ENCODE results near the gene RGS13.

The RGS13 gene, protein sequence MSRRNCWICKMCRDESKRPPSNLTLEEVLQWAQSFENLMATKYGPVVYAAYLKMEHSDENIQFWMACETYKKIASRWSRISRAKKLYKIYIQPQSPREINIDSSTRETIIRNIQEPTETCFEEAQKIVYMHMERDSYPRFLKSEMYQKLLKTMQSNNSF

DNA sequence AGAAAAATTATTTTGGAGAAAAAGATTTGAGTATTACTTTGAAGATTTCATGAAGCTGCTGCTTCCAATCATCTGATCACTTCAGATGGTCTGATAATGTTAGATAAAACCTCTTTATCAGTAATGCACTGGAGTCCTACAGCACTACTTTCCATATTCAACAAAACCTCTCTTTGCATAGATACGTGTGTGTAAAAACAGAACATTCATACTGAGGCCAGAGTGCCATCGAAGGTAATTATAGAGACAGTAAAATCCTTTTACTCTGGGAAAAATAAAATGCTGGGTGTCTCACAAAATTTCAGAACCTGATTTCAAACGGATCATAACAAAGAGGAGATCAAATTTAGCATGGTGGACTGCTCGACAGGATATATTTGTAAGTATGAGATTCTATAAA, at the start of gene RGS13:
Gene RGS13 (plus strand): TSS at position 209 of the 400 bp plus-strand sequence. CDS start 8,188 bp downstream, outside the sequence.
- DNase-seq, result no peak

DNA sequence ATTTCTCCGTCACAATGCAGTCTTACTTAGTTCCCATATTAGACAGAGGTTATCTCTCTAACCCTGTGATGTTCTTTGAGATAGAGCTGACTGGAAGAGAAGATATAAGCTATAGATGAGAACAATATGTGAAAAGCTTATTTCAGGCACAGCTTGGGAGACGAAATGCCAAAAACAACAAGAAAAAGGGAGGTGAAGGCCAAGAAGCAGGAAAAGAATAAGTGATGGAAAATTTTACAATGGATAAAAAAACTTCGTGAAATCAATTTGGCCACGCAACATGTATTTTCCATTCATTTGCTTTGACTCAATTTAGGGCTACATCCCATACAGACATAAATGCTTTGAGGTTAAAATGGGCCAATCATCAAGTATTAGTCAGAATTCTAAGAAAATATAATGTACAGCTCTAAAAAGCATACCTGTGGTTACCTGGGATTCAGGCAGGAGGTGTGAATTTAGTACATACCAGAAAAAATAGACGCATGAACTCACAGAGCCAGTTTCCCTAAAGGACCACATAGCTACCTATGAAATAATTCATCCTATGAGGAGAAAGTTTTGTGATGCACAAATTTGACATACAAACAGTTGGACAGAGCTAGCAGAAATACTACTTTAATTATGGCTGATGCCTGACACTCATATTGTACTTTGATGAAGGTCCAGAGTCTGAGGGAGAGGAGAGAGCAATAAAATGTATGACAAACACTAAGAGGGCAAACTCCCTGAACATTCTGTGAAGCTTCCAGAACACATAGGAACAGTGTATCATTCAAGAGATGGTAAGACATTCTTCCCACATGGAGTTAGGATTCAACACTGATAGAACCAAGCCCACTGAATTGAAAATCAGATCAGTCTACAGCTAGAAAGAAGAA, 48.3 kb upstream of the RGS13 start:
- no peak for DNase-seq

DNA sequence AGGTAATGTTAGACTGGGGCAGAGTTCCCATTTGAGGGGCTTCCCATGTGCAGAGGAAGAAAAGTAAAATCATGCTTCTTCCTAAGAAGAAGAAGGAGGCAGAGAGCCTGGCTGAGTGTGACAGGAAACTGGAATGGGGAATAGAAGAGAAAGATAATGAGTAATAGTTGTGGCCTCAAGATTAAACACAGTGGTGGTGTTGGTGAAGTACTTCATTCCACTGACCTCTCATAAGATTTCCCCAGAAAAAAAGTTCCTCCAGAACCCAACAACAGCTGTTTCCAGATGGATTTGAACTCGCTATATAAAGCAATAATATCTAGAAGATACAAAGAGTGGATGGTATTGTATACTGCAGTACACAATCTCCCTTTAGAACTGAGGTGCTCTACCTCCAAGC, 47.4 kb upstream of the RGS13 start:
- DNase-seq, result no peak

DNA sequence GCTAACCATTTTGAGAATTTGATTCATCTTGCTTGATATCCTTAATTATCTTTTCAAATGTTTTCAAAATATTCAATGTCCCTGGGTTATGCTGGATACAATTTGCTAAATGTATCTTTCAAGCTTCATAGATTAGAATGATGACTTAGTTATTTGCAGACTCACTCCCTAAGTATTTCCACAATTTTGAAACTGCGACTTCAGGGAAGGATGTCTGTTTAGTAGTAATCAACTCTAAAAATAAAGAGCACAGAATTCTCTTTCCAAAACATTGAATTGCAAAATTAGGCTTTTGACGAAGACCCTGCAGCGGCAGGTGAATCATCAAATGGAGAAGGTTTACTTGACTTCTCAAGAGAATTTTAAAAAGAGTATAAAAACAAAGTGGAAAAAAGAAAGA, 46.1 kb upstream of the RGS13 start:
- no peak for DNase-seq

DNA sequence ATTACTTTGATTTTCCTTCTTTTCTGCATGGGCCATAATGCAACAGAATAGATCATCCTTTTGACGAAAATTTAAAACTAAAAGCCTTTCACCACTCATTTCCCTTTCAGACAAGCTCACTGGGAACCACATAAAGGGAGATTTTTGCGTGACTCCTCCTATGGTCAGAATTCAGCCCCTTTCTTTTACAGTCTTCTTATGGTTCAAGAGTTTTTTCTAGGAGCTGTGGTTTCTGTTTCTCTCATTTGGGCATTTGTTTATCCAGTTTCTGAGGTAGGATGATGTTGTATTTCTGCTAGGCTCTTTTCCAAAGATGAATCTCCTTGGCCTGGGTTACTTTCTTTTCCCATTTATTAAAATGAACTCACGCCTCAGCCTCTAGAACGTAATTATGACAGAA, 43.4 kb upstream of the RGS13 start:
- DNase-seq, result no peak

DNA sequence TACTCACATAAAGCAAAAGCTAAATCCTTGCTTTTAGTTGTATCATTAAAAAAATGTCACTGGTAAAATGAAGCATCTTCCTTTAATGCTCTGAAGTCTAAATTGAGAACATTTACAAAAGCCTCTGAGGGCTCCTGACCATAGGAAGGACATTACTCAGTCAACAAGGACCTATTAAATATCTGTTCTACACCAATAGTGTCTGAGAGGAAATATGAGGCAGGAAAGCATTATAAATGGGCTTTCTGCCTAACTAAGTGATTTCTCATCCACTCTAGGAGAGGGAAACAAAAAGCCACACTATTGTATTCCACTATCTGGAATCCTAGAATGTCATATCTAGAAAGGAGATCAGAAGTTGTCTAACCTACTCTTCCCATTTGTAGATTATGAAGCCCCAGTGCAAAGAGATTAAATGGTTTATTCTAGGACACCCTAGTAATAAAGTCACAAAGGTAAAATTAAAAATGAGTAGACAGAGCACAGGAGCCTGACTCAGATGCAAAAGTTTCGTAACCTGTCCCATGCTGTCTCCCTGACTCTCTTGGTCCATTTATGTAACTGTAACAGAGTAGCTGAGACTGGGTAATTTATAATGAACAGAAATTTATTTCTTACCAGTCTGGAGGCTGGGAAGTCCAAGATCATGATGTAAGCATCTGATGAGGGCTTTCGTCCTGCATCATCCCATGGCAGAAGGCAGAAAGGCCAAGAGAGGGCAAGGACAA, 42.8 kb upstream of the RGS13 start:
- no peak for DNase-seq

DNA sequence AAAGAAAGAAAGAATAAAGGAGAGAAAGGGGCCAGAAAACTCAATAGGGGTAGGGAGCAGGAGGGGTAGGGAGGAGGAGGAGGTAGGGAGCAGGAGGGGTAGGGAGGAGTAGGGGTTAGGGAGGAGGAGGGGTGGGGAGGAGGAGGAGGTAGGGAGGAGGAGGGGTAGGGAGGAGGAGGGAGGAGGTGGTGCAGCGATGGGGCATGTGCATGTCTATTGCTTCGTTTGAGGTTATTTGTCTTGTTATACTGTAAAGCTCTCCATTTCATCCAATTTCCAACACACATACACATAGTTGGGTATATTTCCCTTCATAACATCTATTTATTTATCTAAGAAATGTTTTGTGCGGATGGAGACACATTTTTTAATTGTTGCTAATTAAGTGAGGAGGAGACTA, 40.6 kb upstream of the RGS13 start:
- DNase-seq, result no peak

DNA sequence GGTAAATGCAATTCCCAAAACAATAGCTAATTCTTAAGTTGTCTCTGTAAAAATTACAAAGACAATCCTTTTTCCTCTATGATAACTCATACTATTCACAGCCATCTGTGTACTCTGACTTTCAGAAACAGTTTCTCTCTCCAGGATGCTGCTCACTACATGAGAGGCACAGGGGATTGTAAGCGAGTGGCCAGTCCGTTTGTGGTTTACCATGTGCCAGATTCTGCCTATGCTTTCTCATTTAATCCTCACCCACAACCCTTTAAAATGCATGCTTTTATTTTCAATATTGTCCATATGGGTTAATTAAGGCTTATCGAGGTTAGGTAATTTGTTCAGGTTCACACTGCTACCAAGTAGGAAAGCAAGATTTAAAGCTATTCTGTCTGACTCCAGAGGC, 37.4 kb upstream of the RGS13 start:
- no peak for DNase-seq

DNA sequence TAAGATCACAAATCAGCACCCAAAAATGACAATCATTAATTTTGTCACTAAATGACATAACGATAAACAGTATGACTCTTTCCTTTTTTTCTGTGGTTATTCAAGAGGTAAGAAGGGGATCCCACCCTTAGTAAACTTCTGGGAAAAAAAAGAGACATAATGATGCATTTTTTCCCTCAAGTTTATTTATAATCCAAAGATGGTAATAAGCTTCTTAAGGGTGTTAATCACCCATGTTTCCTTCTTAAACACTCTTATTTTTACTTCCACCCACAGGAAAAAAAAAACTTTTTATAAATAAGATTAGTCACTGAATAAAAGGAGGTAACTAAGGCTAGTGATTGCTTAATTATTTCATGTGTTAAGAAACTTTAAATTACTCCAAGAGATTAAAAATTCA, 35.7 kb upstream of the RGS13 start:
- no peak for DNase-seq

DNA sequence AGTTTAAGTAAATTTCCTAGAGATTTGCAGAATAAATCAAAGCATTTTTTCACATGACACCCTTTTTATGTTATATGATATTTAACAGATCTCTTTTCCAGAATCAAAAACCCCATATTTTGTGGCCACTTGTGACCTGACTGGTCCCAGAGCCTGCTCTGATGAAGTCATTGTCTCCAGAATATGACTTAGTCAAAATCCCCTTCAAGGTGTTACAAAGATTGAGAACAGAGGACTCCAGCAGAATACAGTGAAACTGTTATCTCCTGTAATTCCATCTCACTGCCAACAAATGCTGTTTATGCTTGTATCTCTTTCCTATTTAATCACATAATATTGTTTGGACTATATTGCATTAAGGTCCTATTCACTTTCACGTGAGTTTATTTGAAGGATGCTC, 34.8 kb upstream of the RGS13 start:
- DNase-seq, result no peak

DNA sequence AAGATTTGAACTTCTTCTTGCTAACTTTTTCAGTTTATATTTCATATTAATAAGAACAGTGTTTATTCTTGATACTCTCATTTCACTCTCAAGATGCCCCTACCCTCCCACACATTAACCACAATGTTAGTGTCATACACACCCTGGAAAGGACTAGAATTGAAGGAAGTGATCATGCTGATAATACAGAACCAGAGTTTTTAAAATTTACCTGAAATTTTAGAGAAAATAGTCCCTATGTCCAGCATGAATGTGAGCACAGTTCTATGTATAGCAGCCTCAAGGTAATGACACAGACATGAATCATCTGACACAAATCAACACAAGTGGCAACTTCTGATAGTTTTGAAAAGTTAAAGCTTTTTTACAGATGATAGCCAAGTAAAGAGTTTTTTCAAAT, 34.4 kb upstream of the RGS13 start:
- no peak for DNase-seq

DNA sequence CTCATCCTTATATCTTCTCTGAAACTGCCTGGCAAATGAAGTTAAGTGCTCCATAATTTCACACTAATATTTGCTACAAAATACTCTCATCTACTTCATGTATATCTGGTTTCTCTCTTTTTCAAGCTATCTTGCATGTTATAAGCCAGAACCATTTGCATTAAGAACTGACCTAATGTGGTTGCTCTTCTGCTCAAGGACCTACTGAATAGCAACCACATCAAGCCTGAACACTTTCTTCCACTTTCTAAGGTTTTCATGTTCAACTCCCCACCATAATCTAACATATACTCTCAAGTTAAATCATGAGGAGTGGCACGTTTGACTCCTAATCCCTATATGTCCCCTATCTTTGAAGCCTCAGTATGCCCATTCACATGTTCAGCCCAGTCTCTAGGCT, 33.2 kb upstream of the RGS13 start:
- DNase-seq, result no peak

DNA sequence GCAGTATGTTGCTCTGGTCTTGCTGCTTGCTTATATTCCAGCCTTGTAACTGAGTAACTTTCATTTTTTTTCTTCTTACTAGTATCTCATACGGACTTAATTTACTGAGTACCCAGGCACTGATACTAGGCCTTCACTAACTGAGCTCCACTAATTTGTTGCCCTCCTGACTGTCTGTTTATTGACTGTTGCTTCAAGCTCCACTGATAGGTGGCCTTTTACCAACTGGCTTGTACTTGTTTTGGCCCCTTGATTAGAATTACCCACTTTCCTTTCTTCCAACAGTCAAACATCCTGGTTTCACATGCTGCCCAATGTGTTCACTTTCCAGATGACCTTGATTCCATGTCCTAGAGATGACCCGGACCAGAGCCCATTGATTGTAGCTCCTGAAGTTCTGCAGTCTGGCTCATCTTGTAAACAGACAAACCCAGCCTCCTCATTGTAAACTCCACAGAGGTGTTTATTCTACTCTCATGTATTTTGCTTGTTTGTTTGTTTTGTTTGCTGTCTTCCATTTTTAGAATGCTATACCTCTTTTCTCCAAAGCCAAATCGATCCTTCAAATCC, 32.6 kb upstream of the RGS13 start:
- DNase-seq, result no peak

DNA sequence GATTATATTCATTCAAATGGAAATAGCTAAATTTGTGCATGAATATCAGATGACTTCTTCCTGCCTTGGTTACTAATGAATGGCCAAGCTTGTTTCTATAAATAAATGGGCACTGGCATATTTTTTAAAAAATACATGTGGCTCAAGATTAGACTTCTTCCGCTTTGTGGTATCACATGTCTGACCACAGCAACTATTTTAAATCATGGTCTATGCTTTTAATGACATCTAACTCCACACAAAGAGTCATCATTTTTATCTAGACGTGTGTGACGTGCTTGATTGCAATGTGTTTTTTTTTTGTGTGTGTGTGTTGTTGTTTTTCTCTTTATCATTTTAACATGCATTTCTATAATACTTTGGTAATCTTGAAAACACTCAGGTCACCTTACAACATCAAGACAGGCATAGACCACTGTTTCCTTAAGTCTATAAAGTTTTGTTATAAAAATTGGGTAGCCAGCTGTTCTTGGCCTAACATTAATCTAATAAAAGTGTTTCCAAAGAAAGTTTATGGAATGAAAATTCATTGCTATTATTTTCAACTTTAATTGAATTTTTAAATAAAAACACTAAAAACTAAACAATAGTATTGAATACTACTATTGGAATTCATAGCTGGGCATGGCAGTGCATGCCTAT, 30.8 kb upstream of the RGS13 start:
- DNase-seq, result no peak

DNA sequence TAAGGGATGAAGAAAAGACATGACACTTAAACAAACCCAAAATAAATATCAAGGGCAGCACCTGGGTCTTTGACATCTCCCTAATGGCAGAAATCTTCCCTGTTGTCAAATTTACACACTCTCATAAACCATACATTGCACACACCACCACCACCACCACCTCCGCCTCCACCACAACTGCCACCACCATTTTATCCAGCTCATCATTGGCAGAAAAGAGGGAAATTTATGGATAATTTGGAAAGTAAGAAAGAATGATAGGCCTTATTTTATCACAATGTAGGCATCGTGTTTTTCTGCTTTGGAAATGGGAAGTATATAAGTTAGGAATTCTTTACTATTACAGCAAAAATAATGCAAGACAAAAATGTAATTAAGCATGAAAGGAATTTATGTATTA, 27.3 kb upstream of the RGS13 start:
- no peak for DNase-seq

DNA sequence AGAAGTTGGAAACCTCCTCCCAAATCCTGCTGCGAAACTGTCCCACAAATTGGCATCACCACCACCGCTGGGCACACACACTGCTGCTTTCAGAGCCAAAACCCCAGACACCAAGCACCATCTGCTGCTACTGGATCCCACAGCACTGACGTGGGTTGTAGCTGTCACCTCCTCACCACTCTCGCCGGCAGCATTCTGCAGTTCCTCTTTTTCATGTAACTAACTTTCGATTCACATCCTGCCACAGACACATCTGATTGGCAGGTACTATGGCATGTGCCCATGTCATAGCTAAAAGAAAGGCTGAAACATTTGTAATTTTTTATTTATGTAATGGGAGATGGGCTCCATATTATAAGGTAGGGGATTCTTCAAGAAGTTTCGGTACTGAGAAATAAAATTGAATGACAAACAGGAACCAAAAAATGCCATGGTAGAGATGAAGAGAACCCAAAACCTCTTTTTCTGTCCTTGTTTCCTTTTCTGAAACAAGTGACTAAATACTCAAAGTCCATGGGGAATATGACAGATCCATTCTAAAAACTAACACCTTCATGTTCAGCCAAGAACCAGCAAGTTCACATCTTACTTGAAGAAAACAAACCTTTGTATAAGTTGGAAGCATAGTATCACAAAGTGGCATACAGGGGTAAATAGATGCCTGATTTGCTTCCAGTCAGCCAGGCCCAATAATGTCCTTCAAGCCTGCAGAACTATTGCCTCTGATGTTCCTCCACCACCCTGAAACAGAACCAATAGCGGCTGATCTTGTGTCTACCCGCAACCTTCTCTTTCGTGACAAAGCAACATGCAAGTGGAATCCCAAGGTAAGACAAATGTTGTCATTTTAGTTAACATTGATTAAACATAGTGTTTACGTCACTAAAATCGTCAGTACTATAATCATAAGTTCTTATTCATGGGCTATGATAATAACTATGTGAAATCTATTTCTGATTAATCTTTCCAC, 26.6 kb upstream of the RGS13 start:
- DNase-seq, result no peak

DNA sequence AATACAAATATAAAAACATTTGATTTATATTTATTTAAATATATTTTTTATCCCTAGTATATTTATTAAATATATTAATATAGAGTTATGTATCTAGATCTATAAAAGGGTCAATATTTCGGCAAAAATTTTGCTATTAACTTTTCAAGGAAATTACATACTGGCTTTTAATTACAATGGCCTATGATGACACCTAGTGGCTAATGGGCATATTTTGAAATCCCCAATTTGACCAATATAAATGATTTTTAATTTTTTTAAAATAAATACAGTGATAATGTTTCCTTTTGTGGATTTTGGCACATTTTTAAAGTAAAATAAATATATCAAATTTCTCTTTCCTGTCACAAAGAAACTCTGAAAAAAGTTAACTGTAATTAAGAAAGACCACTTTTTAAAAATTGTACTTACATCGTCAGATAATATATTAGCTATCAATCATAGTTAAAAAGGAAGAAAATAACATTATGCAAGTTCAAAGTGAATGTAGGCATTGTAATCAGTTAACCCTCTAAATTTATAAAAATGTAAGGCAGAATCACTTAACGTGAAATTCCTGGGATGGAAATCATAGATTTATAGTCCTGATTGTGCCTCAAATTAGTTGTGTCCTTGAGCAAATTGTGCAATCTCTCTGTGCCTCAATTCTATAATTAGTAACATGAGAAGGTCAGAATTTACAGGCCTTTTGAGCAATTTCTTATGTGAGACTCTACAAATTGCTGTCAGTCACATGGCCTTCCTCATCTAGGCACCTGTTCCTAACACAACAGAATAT, 25.6 kb upstream of the RGS13 start:
- DNase-seq, result no peak

DNA sequence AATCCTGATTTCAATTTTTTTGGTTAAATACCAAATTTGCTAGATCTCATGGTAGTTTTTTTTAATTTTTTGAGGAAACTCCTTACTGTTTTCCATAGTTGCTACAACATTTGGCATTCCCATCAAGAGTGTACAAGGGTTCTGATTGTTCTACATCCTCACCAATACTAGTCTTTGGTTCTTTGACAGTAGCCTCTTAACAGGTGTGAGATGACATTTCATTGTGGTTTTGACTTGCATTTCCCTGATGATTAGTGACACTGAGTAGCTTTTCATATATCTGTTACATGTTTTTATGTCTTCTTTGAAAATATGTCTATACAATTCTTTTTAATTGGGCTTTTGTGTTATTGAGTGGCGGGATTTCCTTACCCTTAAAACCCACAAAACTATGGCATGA, 20.9 kb upstream of the RGS13 start:
- DNase-seq, result no peak

DNA sequence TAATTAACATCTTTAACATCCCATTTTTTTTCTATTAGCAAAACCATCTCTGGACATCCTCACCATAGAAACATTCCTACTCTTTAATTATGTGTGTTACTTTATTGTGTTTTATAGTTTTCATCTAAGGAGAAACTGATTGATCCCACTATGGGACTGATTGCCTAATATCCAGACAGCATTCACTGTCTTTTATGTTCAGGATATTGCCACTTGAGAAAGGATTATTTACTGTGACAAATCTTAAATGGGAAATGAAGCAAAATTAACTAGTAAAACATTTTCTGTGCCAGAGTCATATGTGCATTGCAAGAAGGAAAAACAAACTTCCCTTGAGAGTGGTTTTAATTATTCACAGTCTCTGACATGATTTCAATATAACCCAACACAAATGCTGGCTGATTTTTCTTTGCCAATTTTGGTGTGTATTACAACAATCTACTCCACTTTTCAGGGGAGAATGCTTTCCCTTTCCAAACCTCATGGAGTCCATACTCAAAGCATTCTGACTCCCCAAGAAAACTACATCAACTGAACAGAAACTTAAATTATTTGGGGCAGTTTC, 15.8 kb upstream of the RGS13 start:
- no peak for DNase-seq

DNA sequence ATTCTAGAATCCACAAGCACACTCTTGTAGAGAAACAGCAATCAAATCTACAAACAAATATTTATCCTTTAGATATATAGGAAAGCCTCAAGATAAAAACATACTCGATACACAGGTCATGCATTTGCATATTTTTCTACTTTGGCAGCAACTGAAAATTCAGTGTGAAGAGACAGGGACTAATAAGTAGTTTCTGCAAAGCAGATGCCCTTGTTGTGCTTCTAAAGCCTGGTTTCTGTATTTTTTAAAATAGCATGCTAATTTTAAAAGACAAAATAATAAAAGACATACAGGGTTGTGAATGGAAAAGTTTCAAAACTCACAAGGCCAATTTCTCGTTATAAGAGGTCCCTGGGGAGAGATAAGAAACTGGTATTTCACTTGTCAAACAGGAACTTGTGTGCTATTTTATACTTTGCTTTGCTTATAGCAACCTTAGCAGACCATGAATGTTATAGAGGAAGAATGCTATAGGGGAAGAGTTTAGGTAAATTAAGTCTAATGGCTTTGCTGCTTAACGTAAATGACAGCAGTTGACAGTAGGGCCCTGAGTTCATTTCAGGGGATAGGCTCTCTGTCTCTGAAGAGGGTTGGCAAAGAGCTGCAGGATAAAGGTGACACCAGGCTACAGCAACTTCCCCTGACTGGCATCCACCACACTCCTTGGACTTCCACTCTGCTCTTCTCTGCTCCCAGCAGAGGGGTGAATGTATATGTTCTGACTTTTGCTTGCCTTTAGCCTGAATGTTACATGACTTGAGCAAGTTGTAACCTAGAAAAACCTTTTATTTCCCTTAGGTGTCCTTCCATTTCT, 9.4 kb upstream of the RGS13 start:
- DNase-seq, result no peak

Measured in NCI-H2081 treated with DMSO at 0.1 percent for 48 hours (cell line).